HEK293 (cell line): Measurements from ENCODE around the gene MDN1.
A peak's percentile ranks its signal among the peaks of the same experiment; 100 is the strongest.

ENCODE experiments used
- CTCF ChIA-PET: fragments of 350-600 bp; formaldehyde crosslinking; extraction: SDS; loops from one replicate; lab custom pipeline; 2021; ENCODE audit warnings: antibody characterized with exemption; lab: Yijun Ruan, JAX
- POLR2A ChIA-PET: fragments of 300-600 bp; formaldehyde crosslinking; extraction: SDS; loops from one replicate; lab custom pipeline; 2020; ENCODE audit warnings: antibody characterized with exemption, inconsistent platforms; lab: Yijun Ruan, JAX
- H3K27ac ChIP-seq: fragments of 200-500 bp; sonication (Bioruptor generic); 2 replicates; pipeline ENCODE4 v1.5.1; 2014; ENCODE audit warnings: low read depth, low read length, control low read depth, inconsistent platforms; ENCODE audit errors: extremely low read depth
- H3K36me3 ChIP-seq, 2 experiments: fragments of 200-500 bp in 1 of 2; sonication (Bioruptor generic) in 1 of 2; 1 replicate in 1 of 2; 2 replicates in 1 of 2; pipeline ENCODE4 v1.5.1; 2014 to 2017; ENCODE audit warnings: inconsistent platforms in 2 of 2, low read length in 2 of 2; ENCODE audit not compliant: control insufficient read depth in 2 of 2, insufficient read depth in 1 of 2
- H3K4me1 ChIP-seq: fragments of 200-500 bp; sonication (Bioruptor generic); 2 replicates; pipeline ENCODE4 v1.5.1; 2014; ENCODE audit warnings: mild to moderate bottlenecking, low read length, inconsistent platforms; ENCODE audit not compliant: control insufficient read depth, insufficient read depth
- H3K4me3 ChIP-seq: 2 replicates; pipeline ENCODE4 v1.5.1; 2011; ENCODE audit warnings: low read depth, mild to moderate bottlenecking, control low read depth, low read length, moderate library complexity
- H3K9me3 ChIP-seq: fragments of 200-500 bp; sonication (Bioruptor generic); 2 replicates; pipeline ENCODE4 v1.5.1; 2014; ENCODE audit warnings: low read depth, low read length, inconsistent platforms; ENCODE audit not compliant: control insufficient read depth, insufficient read depth
- CTCF ChIP-seq: fragments of 450-650 bp; formaldehyde crosslinking; IDR thresholded peaks from 2 replicates; pipeline ENCODE4 v1.5.1; 2016; ENCODE audit warnings: missing biosample characterization, missing genetic modification characterization
- FEZF1 ChIP-seq: fragments of 450-650 bp; formaldehyde crosslinking; IDR thresholded peaks from 2 replicates; pipeline ENCODE4 v1.5.1; 2016; ENCODE audit warnings: missing biosample characterization, missing genetic modification characterization
- GLIS2 ChIP-seq: fragments of 450-650 bp; formaldehyde crosslinking; IDR thresholded peaks from 2 replicates; pipeline ENCODE4 v1.5.1; 2016; ENCODE audit warnings: missing biosample characterization, missing genetic modification characterization
- HOXA7 ChIP-seq: sonication (generic); formaldehyde crosslinking; IDR thresholded peaks from 2 replicates; pipeline ENCODE4 v1.8.1; 2022; ENCODE audit warnings: missing genetic modification reagents, borderline replicate concordance
- IKZF3 ChIP-seq: fragments of 450-650 bp; IDR thresholded peaks from 2 replicates; pipeline ENCODE4 v1.5.0; 2018; ENCODE audit warnings: missing biosample characterization, mild to moderate bottlenecking, missing genetic modification characterization, moderate library complexity
- KLF10 ChIP-seq: fragments of 450-650 bp; IDR thresholded peaks from 2 replicates; pipeline ENCODE4 v1.5.1; 2018; ENCODE audit warnings: missing biosample characterization, mild to moderate bottlenecking, missing genetic modification characterization
- KLF8 ChIP-seq: fragments of 450-650 bp; formaldehyde crosslinking; IDR thresholded peaks from 2 replicates; pipeline ENCODE4 v1.5.1; 2016; ENCODE audit warnings: missing biosample characterization, missing genetic modification characterization
- OVOL3 ChIP-seq: fragments of 450-650 bp; formaldehyde crosslinking; IDR thresholded peaks from 2 replicates; pipeline ENCODE4 v1.5.1; 2016; ENCODE audit warnings: missing biosample characterization, missing genetic modification characterization
- ZFHX2 ChIP-seq: fragments of 450-650 bp; formaldehyde crosslinking; conservative IDR thresholded peaks from 2 replicates; pipeline ENCODE4 v1.5.1; 2016; ENCODE audit warnings: missing biosample characterization, missing genetic modification characterization
- ZFP3 ChIP-seq: fragments of 450-650 bp; formaldehyde crosslinking; IDR thresholded peaks from 2 replicates; pipeline ENCODE4 v1.5.1; 2016; ENCODE audit warnings: low read depth, missing biosample characterization, missing genetic modification characterization
- ZFP41 ChIP-seq: fragments of 450-650 bp; formaldehyde crosslinking; IDR thresholded peaks from 2 replicates; pipeline ENCODE4 v1.5.1; 2016; ENCODE audit warnings: missing biosample characterization, missing genetic modification characterization, borderline replicate concordance
- ZNF10 ChIP-seq: fragments of 450-650 bp; formaldehyde crosslinking; IDR thresholded peaks from 2 replicates; pipeline ENCODE4 v1.5.1; 2017; ENCODE audit warnings: missing biosample characterization, missing genetic modification characterization
- ZNF121 ChIP-seq: fragments of 450-650 bp; formaldehyde crosslinking; IDR thresholded peaks from 2 replicates; pipeline ENCODE4 v1.5.1; 2016; ENCODE audit warnings: missing biosample characterization, missing genetic modification characterization
- ZNF223 ChIP-seq: fragments of 450-650 bp; formaldehyde crosslinking; IDR thresholded peaks from 2 replicates; pipeline ENCODE4 v1.5.1; 2016; ENCODE audit warnings: missing biosample characterization, missing genetic modification characterization
- ZNF248 ChIP-seq: fragments of 450-650 bp; formaldehyde crosslinking; IDR thresholded peaks from 2 replicates; pipeline ENCODE4 v1.5.1; 2017; ENCODE audit warnings: missing biosample characterization, missing genetic modification characterization
- ZNF341 ChIP-seq: fragments of 450-650 bp; formaldehyde crosslinking; IDR thresholded peaks from 2 replicates; pipeline ENCODE4; 2016; ENCODE audit warnings: low read depth, missing biosample characterization, missing genetic modification characterization
- ZNF350 ChIP-seq: fragments of 450-650 bp; formaldehyde crosslinking; IDR thresholded peaks from 2 replicates; pipeline ENCODE4 v1.5.0; 2017; ENCODE audit warnings: missing biosample characterization, mild to moderate bottlenecking, missing genetic modification characterization
- ZNF37A ChIP-seq: fragments of 450-650 bp; IDR thresholded peaks from 2 replicates; pipeline ENCODE4 v1.5.1; 2018; ENCODE audit warnings: missing biosample characterization, missing genetic modification characterization
- ZNF404 ChIP-seq: fragments of 450-650 bp; formaldehyde crosslinking; IDR thresholded peaks from 2 replicates; pipeline ENCODE4 v1.5.1; 2017; ENCODE audit warnings: missing biosample characterization, missing genetic modification characterization
- ZNF530 ChIP-seq: fragments of 450-650 bp; formaldehyde crosslinking; IDR thresholded peaks from 2 replicates; pipeline ENCODE4 v1.5.1; 2016; ENCODE audit warnings: low read depth, missing biosample characterization, missing genetic modification characterization
- ZNF610 ChIP-seq: fragments of 450-650 bp; formaldehyde crosslinking; IDR thresholded peaks from 2 replicates; pipeline ENCODE4 v1.5.1; 2016; ENCODE audit warnings: missing biosample characterization, missing genetic modification characterization, borderline replicate concordance
- ZNF707 ChIP-seq: fragments of 450-650 bp; formaldehyde crosslinking; IDR thresholded peaks from 2 replicates; pipeline ENCODE4 v1.5.1; 2016; ENCODE audit warnings: missing biosample characterization, missing genetic modification characterization
- ZNF777 ChIP-seq: fragments of 450-650 bp; formaldehyde crosslinking; IDR thresholded peaks from 2 replicates; pipeline ENCODE4 v1.5.1; 2017; ENCODE audit warnings: missing biosample characterization, missing genetic modification characterization, borderline replicate concordance
- ZNF791 ChIP-seq: fragments of 450-650 bp; formaldehyde crosslinking; IDR thresholded peaks from 2 replicates; pipeline ENCODE4 v1.5.1; 2016; ENCODE audit warnings: missing biosample characterization, missing genetic modification characterization
- ZNF837 ChIP-seq: fragments of 450-650 bp; formaldehyde crosslinking; IDR thresholded peaks from 2 replicates; pipeline ENCODE4 v1.5.1; 2016; ENCODE audit warnings: missing biosample characterization, missing genetic modification characterization

MDN1 gene

GRCh38 chr6:89805814-89806371, 13.7 kb downstream of the MDN1 start:
- ChIA-PET POLR2A (interaction anchor here (0.6 to 1.0 kb wide), 3 partner anchors 14 to 24 kb away, joined by 3 to 10 read pairs (median 3); partner anchors contain the start of gene MDN1), CTCF (interaction anchor here (2.0 kb wide), 1 partner anchor 13 kb away, joined by 7 read pairs; no protein-coding TSS in a partner anchor)
- TF ChIP-seq ZFHX2 (tag by site-specific recombination) (no peak), ZNF121 (tag by site-specific recombination) (peak; percentile 82)
- H3K4me1 ChIP-seq = no peaks in the 10 kb centered on the region; the same call in 1 of the 2 replicates
- H3K9me3 ChIP-seq = no peaks in the 10 kb centered on the region
- H3K4me3 ChIP-seq = no peak overlapping the region
- no peak overlapping the region for H3K27ac ChIP-seq
- peaks cover 10 to 25% of the 10 kb centered on the region in 2 experiments; a peak in 2 of 3 replicates for H3K36me3 ChIP-seq

GRCh38 chr6:89803271-89803670, 16.3 kb downstream of the MDN1 start:
- Histone ChIP-seq H3K9me3 (no peaks in the 10 kb centered on the region), H3K36me3 (peaks cover 28 to 50% of the 10 kb centered on the region in 2 experiments; a peak in 2 of 3 replicates), H3K4me1 (no peaks in the 10 kb centered on the region; the same call in 1 of the 2 replicates), H3K4me3 (no peak overlapping the region), H3K27ac (no peak overlapping the region)
- CTCF ChIA-PET = interaction anchor here (2.9 kb wide), 1 partner anchor 10 kb away, joined by 22 read pairs; no protein-coding TSS in a partner anchor
- POLR2A ChIA-PET = interaction anchor here (0.6 to 0.9 kb wide), 2 partner anchors 23 to 716 kb away, joined by 3 to 7 read pairs; no protein-coding TSS in a partner anchor
- no peak for TF ChIP-seq ZNF350 (tag by site-specific recombination)
- no peak for TF ChIP-seq FEZF1 (tag by site-specific recombination)
- TF ChIP-seq KLF10 (tag by site-specific recombination) = no peak
- no peak for TF ChIP-seq ZNF341 (tag by site-specific recombination)

- H3K36me3 ChIP-seq = peaks cover 35 to 64% of the 10 kb centered on the region in 2 experiments; a peak in 2 of 3 replicates
These were observed 19.8 kb downstream of the MDN1 start for GRCh38 chr6:89799756-89800155.

GRCh38 chr6:89799096-89799495, 20.5 kb downstream of the MDN1 start:
- Histone ChIP-seq H3K4me1 (no peaks in the 10 kb centered on the region), H3K9me3 (no peaks in the 10 kb centered on the region), H3K36me3 (peaks cover 35 to 70% of the 10 kb centered on the region in 2 experiments; a peak in 2 of 3 replicates), H3K4me3 (no peak overlapping the region), H3K27ac (no peak overlapping the region)
- POLR2A ChIA-PET = interaction anchor here (0.6 kb wide), 1 partner anchor 15 kb away, joined by 3 read pairs; no protein-coding TSS in a partner anchor
- TF ChIP-seq ZNF530 (tag by site-specific recombination) (no peak), ZNF777 (tag by site-specific recombination) (no peak), HOXA7 (CRISPR knock-in tag) (no peak), KLF8 (tag by site-specific recombination) (no peak), ZNF610 (tag by site-specific recombination) (no peak), ZNF223 (tag by site-specific recombination) (no peak), ZNF837 (tag by site-specific recombination) (no peak), GLIS2 (tag by site-specific recombination) (no peak), ZNF37A (no peak), ZNF707 (tag by site-specific recombination) (no peak), ZFP41 (tag by site-specific recombination) (no peak), CTCF (no peak), ZNF404 (tag by site-specific recombination) (no peak), ZNF791 (no peak), ZNF10 (tag by site-specific recombination) (no peak), ZFP3 (tag by site-specific recombination) (no peak)
- CTCF ChIA-PET = no interaction called here

More at GRCh38 chr6:89799756-89800155, 19.8 kb downstream of the MDN1 start:
- Histone ChIP-seq H3K9me3 (no peaks in the 10 kb centered on the region), H3K4me3 (no peak overlapping the region), H3K27ac (no peak overlapping the region), H3K4me1 (no peaks in the 10 kb centered on the region)
- TF ChIP-seq IKZF3 (no peak), ZNF248 (tag by site-specific recombination) (no peak), ZNF530 (tag by site-specific recombination) (no peak), OVOL3 (no peak)
- CTCF ChIA-PET = no interaction called here
- POLR2A ChIA-PET = no interaction called here
